K562 (cell line): ENCODE data around the gene CARD14. TPM values are rescaled to one million over a fixed set of nuclear protein-coding genes. Genes with fewer than 3 reads are reported as not detected.

Experiments used
- ATAC-seq: fragments of 200-7000 bp; cut with Tn5 transposase; 3 replicates; pipeline ENCODE4 v1.9.1; 2020; ENCODE audit warnings: moderate library complexity
- BruUV-seq: library from RNA; stranded (reverse); fragments of 400-500 nt; replicated peaks from 2 replicates; lab custom pipeline; 2021; lab: Mats Ljungman, UMichigan
- CTCF ChIA-PET: fragments of 300-600 bp; formaldehyde crosslinking; extraction: SDS; loops from one replicate; lab custom pipeline; 2021; ENCODE audit warnings: low intra/inter-chr PET ratio; lab: Yijun Ruan, JAX
- POLR2A ChIA-PET: fragments of 300-600, 350-650 bp; sonication (Branson Sonifier 250); formaldehyde crosslinking; extraction: SDS; loops from one replicate; lab custom pipeline; 2021; ENCODE audit warnings: antibody characterized with exemption, inconsistent platforms; lab: Yijun Ruan, JAX
- DNase-seq, 4 experiments: peaks; one replicate each; pipeline versions ENCODE4 v3.0.0 to v3.0.0-alpha.2; 2011 to 2018; ENCODE audit warnings: low spot score in 3 of 4, mixed read lengths in 3 of 4; ENCODE audit errors: extremely low read depth in 1 of 4
- FAIRE-seq: peaks from 2 replicates; lab custom pipeline; 2011; peaks lifted over from hg19 to GRCh38; lab: Jason Lieb, UNC
- H2AFZ ChIP-seq: 2 replicates; pipeline ENCODE4 v1.6.0; 2011; ENCODE audit warnings: low read depth, low read length, control low read depth, inconsistent platforms
- H3K27ac ChIP-seq: fragments of 200-600 bp; 3 replicates; pipeline ENCODE4 v1.8.0; 2011; ENCODE audit warnings: low read depth, mild to moderate bottlenecking, control low read depth, inconsistent platforms, low read length, moderate library complexity, mixed read lengths; ENCODE audit errors: extremely low read depth
- H3K27me3 ChIP-seq, 2 experiments: fragments of 300-600 bp in 1 of 2; 2 replicates in 1 of 2; 3 replicates in 1 of 2; pipeline versions ENCODE4 v1.6.0 to v1.8.0; 2011; ENCODE audit warnings: inconsistent platforms in 2 of 2, low read length in 2 of 2, mild to moderate bottlenecking in 1 of 2, mixed read lengths in 1 of 2, moderate library complexity in 1 of 2; ENCODE audit not compliant: control insufficient read depth in 2 of 2, insufficient read depth in 2 of 2
- H3K36me3 ChIP-seq: fragments of 300-600 bp; 3 replicates; pipeline ENCODE4 v1.8.0; 2011; ENCODE audit warnings: mild to moderate bottlenecking, low read length, inconsistent platforms; ENCODE audit not compliant: control insufficient read depth, insufficient read depth
- H3K4me1 ChIP-seq, 2 experiments: fragments of 200-600 bp in 1 of 2; replicated peaks in 1 of 2; 2 replicates in 1 of 2; 3 replicates in 1 of 2; pipeline versions ENCODE4 v1.5.1 to v1.8.0; 2011; ENCODE audit warnings: inconsistent platforms in 2 of 2, low read length in 2 of 2, mild to moderate bottlenecking in 1 of 2, mixed read lengths in 1 of 2, moderate library complexity in 1 of 2; ENCODE audit not compliant: control insufficient read depth in 2 of 2, insufficient read depth in 2 of 2
- H3K4me2 ChIP-seq: 2 replicates; pipeline ENCODE4 v1.6.1; 2011; ENCODE audit warnings: low read length, control low read depth, inconsistent platforms, mixed read lengths; ENCODE audit not compliant: insufficient read depth
- H3K4me3 ChIP-seq: fragments of 200-600 bp; sonication (generic), shearing (Covaris generic); 2 replicates; pipeline ENCODE4 v1.5.1; 2016; ENCODE audit warnings: control low read depth, inconsistent platforms
- H3K79me2 ChIP-seq: fragments of 200-600 bp; 3 replicates; pipeline ENCODE4 v1.8.0; 2011; ENCODE audit warnings: low read length, inconsistent platforms; ENCODE audit not compliant: control insufficient read depth, insufficient read depth
- H3K9ac ChIP-seq, 2 experiments: 2 replicates each; pipeline versions ENCODE4 v1.6.0 to v1.6.1; 2011; ENCODE audit warnings: low read depth in 2 of 2, low read length in 2 of 2, control low read depth in 1 of 2, inconsistent platforms in 1 of 2, mild to moderate bottlenecking in 1 of 2, mixed read lengths in 1 of 2; ENCODE audit not compliant: insufficient read depth in 1 of 2
- H3K9me1 ChIP-seq: one replicate; pipeline ENCODE4 v1.6.0; 2011; ENCODE audit warnings: inconsistent platforms, mild to moderate bottlenecking, low read length, moderate library complexity; ENCODE audit not compliant: control insufficient read depth, insufficient read depth
- H3K9me3 ChIP-seq: replicated peaks from 2 replicates; pipeline ENCODE4 v1.5.1; 2011; ENCODE audit warnings: low read depth, low read length, inconsistent platforms; ENCODE audit not compliant: control insufficient read depth, insufficient read depth
- H4K20me1 ChIP-seq: replicated peaks from 2 replicates; pipeline ENCODE4 v1.6.1; 2011; ENCODE audit warnings: low read length, inconsistent platforms, mixed read lengths; ENCODE audit not compliant: control insufficient read depth, insufficient read depth
- CBX8 ChIP-seq: fragments of 200-600 bp; sonication (generic); IDR thresholded peaks from 2 replicates; pipeline ENCODE4 v1.6.1; 2012; ENCODE audit warnings: borderline replicate concordance, mixed run types, low read depth, mild to moderate bottlenecking, moderate library complexity, mixed read lengths, low read length, control low read depth, inconsistent platforms; ENCODE audit not compliant: poor library complexity, severe bottlenecking; ENCODE audit errors: extremely low read depth
- HMG20A ChIP-seq: fragments of 450-650 bp; formaldehyde crosslinking; conservative IDR thresholded peaks from 2 replicates; pipeline ENCODE4 v1.4.0; 2020; ENCODE audit warnings: mild to moderate bottlenecking, mixed read lengths
- NKRF ChIP-seq: fragments of 450-650 bp; IDR thresholded peaks from 2 replicates; pipeline ENCODE4 v1.6.1; 2016; ENCODE audit warnings: borderline replicate concordance
- PHF8 ChIP-seq: fragments of 200-600 bp; sonication (generic); IDR thresholded peaks from 2 replicates; pipeline ENCODE4 v1.6.1; 2012; ENCODE audit warnings: mixed run types, mild to moderate bottlenecking, inconsistent platforms, low read length, moderate library complexity, borderline replicate concordance
- RBBP5 ChIP-seq: fragments of 200-600 bp; sonication (generic); IDR thresholded peaks from 2 replicates; pipeline ENCODE4 v1.6.1; 2012; ENCODE audit warnings: borderline replicate concordance, mild to moderate bottlenecking, low read length, control low read depth, inconsistent platforms; ENCODE audit not compliant: insufficient read depth, poor library complexity, severe bottlenecking
- SETDB1 ChIP-seq: IDR thresholded peaks from one replicate; pipeline ENCODE4 v1.6.1; 2012; ENCODE audit warnings: low read length, control low read depth, inconsistent platforms
- TCF3 ChIP-seq: sonication (generic); formaldehyde crosslinking; IDR thresholded peaks from 2 replicates; pipeline ENCODE4 v1.4.0; 2020; ENCODE audit warnings: mild to moderate bottlenecking, missing genetic modification reagents
- TCFL5 ChIP-seq: fragments of 250-450 bp; sonication (Bioruptor Pico); conservative IDR thresholded peaks from 2 replicates; pipeline ENCODE4 v1.6.1; 2021; ENCODE audit warnings: mild to moderate bottlenecking, moderate library complexity, matching md5 sums
- ZHX1 ChIP-seq: fragments of 150-350 bp; conservative IDR thresholded peaks from 2 replicates; pipeline ENCODE4 v1.6.1; 2014; ENCODE audit warnings: low read length
- ZNF165 ChIP-seq: fragments of 250-450 bp; sonication (Bioruptor Pico); IDR thresholded peaks from 2 replicates; pipeline ENCODE4 v1.4.0; 2020; ENCODE audit warnings: borderline replicate concordance
- ZNF175 ChIP-seq: fragments of 200-800 bp; sonication (Bioruptor generic); IDR thresholded peaks from 2 replicates; pipeline ENCODE4 v1.6.1; 2016; ENCODE audit warnings: low read depth, mild to moderate bottlenecking, missing genetic modification characterization, missing compliant biosample characterization
- WGBS: fragments of 100-300 bp; shearing (Covaris generic); methylation state at CpG from one replicate; pipeline ENCODE4 v1.1.6; 2016; ENCODE audit warnings: low coverage, mixed read lengths; ENCODE audit not compliant: insufficient coverage; ENCODE audit errors: missing lambda C conversion rate; 5-methylcytosine and 5-hydroxymethylcytosine counted together
- in situ Hi-C: fragments of 300-500 bp; cut with MboI; formaldehyde crosslinking; loops from 4 replicates; pipeline ENCODE4 v1.15.0; 2018; ENCODE audit warnings: inconsistent platforms, mixed read lengths
- intact Hi-C: fragments of 100-400 bp; cut with micrococcal nuclease; formaldehyde crosslinking; loops from 2 replicates; pipeline ENCODE4 v1.14.2; 2022
- polyA plus RNA-seq, 8 experiments: library from polyadenylated mRNA; depleted of rRNA in 4 of 8; stranded (reverse) in 5 of 8; unstranded in 3 of 8; fragments of >200 nt; fragmentation: Nextera tagmentation in 2 of 8; fragmentation: Illumina TruSeq in 1 of 8; extraction: Ambion mirVana in 2 of 8; extraction: Trizol in 1 of 8; gene quantifications; 2 replicates each; pipeline versions ENCODE4 v1.2.1 to v1.2.3, GENCODE V29; 2011 to 2014; ENCODE audit warnings: inconsistent platforms in 1 of 8, missing spikeins in 1 of 8
- total RNA-seq, 7 experiments: library from RNA; depleted of rRNA in 6 of 7; stranded (reverse); fragments of >200 nt in 6 of 7; fragmentation: Illumina TruSeq in 2 of 7; extraction: Trizol in 2 of 7; gene quantifications; 2 replicates each; pipeline versions ENCODE4 v1.2.1 to v1.2.3, GENCODE V29; 2011 to 2021; ENCODE audit warnings: low replicate concordance in 1 of 7

The CARD14 gene
- total and polyA plus RNA-seq, 9 of the 15 experiments (the other 6 are each of a cell fraction or from before 2014, with no cell fraction given) = not detected

DNA sequence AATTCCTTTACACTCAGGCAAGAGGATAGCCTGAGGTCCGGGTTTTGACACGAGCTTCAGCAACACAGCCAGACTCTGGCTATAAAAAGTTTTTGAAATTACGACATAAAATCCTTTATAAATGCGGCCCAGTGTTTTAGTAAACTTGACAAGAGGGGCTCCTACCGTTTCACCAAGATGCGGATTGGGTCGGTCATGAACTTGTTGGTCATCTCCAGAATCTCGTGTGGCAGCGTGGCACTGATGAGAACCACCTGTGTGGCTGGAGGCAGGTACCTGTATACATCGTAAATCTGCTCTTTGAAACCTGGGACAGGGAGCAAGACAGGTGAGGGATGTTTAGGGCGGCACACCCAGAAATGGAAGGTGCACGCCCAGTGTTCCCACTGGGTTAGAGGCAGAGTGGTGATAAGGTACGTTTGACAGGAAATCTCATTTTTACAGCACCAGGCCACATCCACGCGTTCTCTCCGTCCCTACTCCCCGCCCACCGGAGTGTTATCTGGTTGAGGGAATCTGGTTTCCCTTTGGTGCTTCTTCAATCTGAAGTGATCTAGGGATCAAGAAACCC is 30.9 kb upstream of the CARD14 start:
- no peaks in the 10 kb centered on the region for H3K27me3 ChIP-seq
- no peak for FAIRE-seq
- in situ Hi-C loops = no loop called here
- H3K9me3 ChIP-seq = no peaks in the 10 kb centered on the region; the same call in 1 of the 2 replicates
- intact Hi-C loops = no loop called here
- peaks cover 4% of the 10 kb centered on the region; the same call in 1 of the 2 replicates for H4K20me1 ChIP-seq
- H3K36me3 ChIP-seq = peaks cover 99% of the 10 kb centered on the region
- ATAC-seq = no peak
- H3K79me2 ChIP-seq = peaks cover 15% of the 10 kb centered on the region
- ChIA-PET CTCF (no interaction called here), POLR2A (no interaction called here)
- H3K4me2 ChIP-seq = no peak overlapping the region
- no peak overlapping the region for H3K27ac ChIP-seq
- WGBS = 86% methylated on average over 18 of the region's 18 CpGs
- H3K4me1 ChIP-seq = no peaks in the 10 kb centered on the region
- TF ChIP-seq RBBP5 (no peak), PHF8 (no peak), NKRF (no peak), HMG20A (CRISPR knock-in tag) (no peak), CBX8 (no peak), TCFL5 (CRISPR knock-in tag) (no peak), ZHX1 (no peak), ZNF175 (CRISPR knock-in tag) (no peak), SETDB1 (no peak), TCF3 (no peak), ZNF165 (CRISPR knock-in tag) (no peak)
- no peak overlapping the region for H3K9ac ChIP-seq
- no peak overlapping the region for H2AFZ ChIP-seq
- no peak for DNase-seq
- no TSS peak for BruUV-seq
- no peak overlapping the region for H3K4me3 ChIP-seq
- H3K9me1 ChIP-seq = no peaks in the 10 kb centered on the region
